Activated CD8-positive, alpha-beta T cell treated with anti-CD3 and anti-CD28 coated beads for 36 hours (primary cell): ENCODE results near the gene SLC30A3. TPM values are rescaled to one million over a fixed set of nuclear protein-coding genes. Genes with fewer than 3 reads are reported as not detected.

Experiments
- ATAC-seq: fragments of 200-7000 bp; cut with Tn5 transposase; one replicate; pipeline ENCODE4 v1.10.0; 2021; ENCODE audit warnings: mild to moderate bottlenecking, moderate library complexity
- CTCF ChIA-PET: fragments of 350-600 bp; sonication (Branson Sonifier 250); formaldehyde crosslinking; loops from one replicate; lab custom pipeline; 2021; ENCODE audit warnings: antibody characterized with exemption; lab: Charles Lee
- POLR2A ChIA-PET: fragments of 350-600 bp; sonication (Branson Sonifier 250); formaldehyde crosslinking; loops from one replicate; lab custom pipeline; 2021; ENCODE audit warnings: antibody characterized with exemption; lab: Charles Lee
- DNase-seq: peaks from one replicate; pipeline ENCODE4 v3.0.0-alpha.2; 2020
- H3K27ac Mint-ChIP-seq: one replicate; pipeline ENCODE4 v1.8.0; 2021; ENCODE audit warnings: mild to moderate bottlenecking, mixed read lengths
- H3K27me3 Mint-ChIP-seq: one replicate; pipeline ENCODE4 v1.8.0; 2021; ENCODE audit warnings: mixed read lengths
- H3K36me3 Mint-ChIP-seq: one replicate; pipeline ENCODE4 v1.8.0; 2021; ENCODE audit warnings: low read depth, mixed read lengths
- H3K4me1 Mint-ChIP-seq: one replicate; pipeline ENCODE4 v1.8.0; 2021; ENCODE audit warnings: low read depth, mixed read lengths
- H3K4me3 Mint-ChIP-seq: one replicate; pipeline ENCODE4 v1.8.0; 2021; ENCODE audit warnings: mild to moderate bottlenecking, moderate library complexity, mixed read lengths
- H3K9me3 Mint-ChIP-seq: one replicate; pipeline ENCODE4 v1.8.0; 2021; ENCODE audit warnings: mixed read lengths
- CTCF ChIP-seq: fragments of 200-600 bp; IDR thresholded peaks from one replicate; pipeline ENCODE4 v1.8.0; 2022; ENCODE audit warnings: antibody characterized with exemption, mild to moderate bottlenecking
- intact Hi-C: fragments of 100-400 bp; cut with micrococcal nuclease; formaldehyde crosslinking; loops from one replicate; pipeline ENCODE4 v1.10.0; 2022
- total RNA-seq, 2 experiments: library from RNA; stranded (reverse); gene quantifications; one replicate each; pipeline ENCODE4 v1.2.3, GENCODE V29; 2021

Gene SLC30A3
- under 1 TPM; 0.32 to 0.43 TPM for total RNA-seq

GRCh38 chr2:27262379-27263286 is at the start of gene SLC30A3:
TSS of gene SLC30A3 (minus strand) at chr2:27263047. CDS start at chr2:27262906, 141 bp downstream.
- no peaks in the 10 kb centered on the region for H3K9me3 Mint-ChIP-seq
- no peak within 1 kb of the TSS for H3K27ac Mint-ChIP-seq
- peak; percentile 74 for ATAC-seq
- ChIA-PET POLR2A (interaction anchor here (0.6 kb wide), 1 partner anchor 29 kb away, joined by 3 read pairs; no protein-coding TSS in a partner anchor), CTCF (interaction anchor here (1.1 to 5.5 kb wide), 4 partner anchors 11 to 40 kb away, joined by 4 to 76 read pairs (median 21); partner anchors contain the start of gene TRIM54)
- intact Hi-C loops, result no loop called here
- peaks cover 24% of the 10 kb centered on the region for H3K4me1 Mint-ChIP-seq
- peaks cover 47% of the 10 kb centered on the region for H3K27me3 Mint-ChIP-seq
- no peaks in the 10 kb centered on the region for H3K36me3 Mint-ChIP-seq
- peak within 1 kb of the TSS; percentile 66 for H3K4me3 Mint-ChIP-seq
- TF ChIP-seq CTCF, result no peak
- DNase-seq, result peak; percentile 68

- Mint-ChIP-seq H3K27me3 (no peaks in the 10 kb centered on the region), H3K9me3 (no peaks in the 10 kb centered on the region)
Measured at GRCh38 chr2:27312152-27312551, 49.3 kb upstream of the SLC30A3 start.

GRCh38 chr2:27309651-27310050 is 46.8 kb upstream of the SLC30A3 start:
- peaks cover 26% of the 10 kb centered on the region for H3K36me3 Mint-ChIP-seq
- H3K4me1 Mint-ChIP-seq, result no peaks in the 10 kb centered on the region
- CTCF ChIA-PET, result interaction anchor here (0.9 kb wide), 1 partner anchor 11 kb away, joined by 4 read pairs; no protein-coding TSS in a partner anchor
- H3K27ac Mint-ChIP-seq, result no peak overlapping the region
- intact Hi-C loops, result no loop called here
- ATAC-seq, result no peak
- H3K27me3 Mint-ChIP-seq, result peaks cover 12% of the 10 kb centered on the region
- no peak for TF ChIP-seq CTCF
- no peak overlapping the region for H3K4me3 Mint-ChIP-seq
- POLR2A ChIA-PET, result interaction anchor here (1.0 kb wide), 1 partner anchor 15 kb away, joined by 3 read pairs; no protein-coding TSS in a partner anchor
- no peak for DNase-seq
- H3K9me3 Mint-ChIP-seq, result no peaks in the 10 kb centered on the region

More at GRCh38 chr2:27312152-27312551, 49.3 kb upstream of the SLC30A3 start:
- intact Hi-C loops, result no loop called here
- TF ChIP-seq CTCF, result no peak
- H3K36me3 Mint-ChIP-seq, result peaks cover 26% of the 10 kb centered on the region
- H3K4me3 Mint-ChIP-seq, result no peak overlapping the region
- DNase-seq (no peak), ATAC-seq (no peak)
- ChIA-PET POLR2A (interaction anchor here (0.8 to 1.7 kb wide), 2 partner anchors 10 to 21 kb away, joined by 3 to 13 read pairs; partner anchors contain the start of gene MPV17), CTCF (interaction anchor here (0.9 to 1.9 kb wide), 2 partner anchors 9 kb away, joined by 3 to 10 read pairs; no protein-coding TSS in a partner anchor)
- H3K4me1 Mint-ChIP-seq, result no peaks in the 10 kb centered on the region
- H3K27ac Mint-ChIP-seq, result no peak overlapping the region

GRCh38 chr2:27308359-27308881 is 45.6 kb upstream of the SLC30A3 start, which contains the start of gene UCN:
TSS of gene UCN (minus strand) at chr2:27308445. CDS start at chr2:27307895, 550 bp downstream.
- intact Hi-C loops, result no loop called here
- Mint-ChIP-seq H3K4me3 (peak within 1 kb of the TSS; percentile 24), H3K36me3 (peaks cover 26% of the 10 kb centered on the region), H3K27ac (no peak within 1 kb of the TSS), H3K9me3 (no peaks in the 10 kb centered on the region), H3K27me3 (peaks cover 16% of the 10 kb centered on the region), H3K4me1 (no peaks in the 10 kb centered on the region)
- TF ChIP-seq CTCF, result no peak
- CTCF ChIA-PET, result no interaction called here
- DNase-seq, result peak; percentile 11
- POLR2A ChIA-PET, result interaction anchor here (1.1 kb wide), 1 partner anchor 15 kb away, joined by 3 read pairs; no protein-coding TSS in a partner anchor
- ATAC-seq, result no peak
